Activated CD4-positive, alpha-beta T cell treated with anti-CD3 and anti-CD28 coated beads for 48 hours (primary cell): ENCODE data around the gene CALML6.

Experiments
- DNase-seq: peaks from one replicate; pipeline ENCODE4 v3.0.0-alpha.2; 2020

The CALML6 gene

GRCh38 chr1:1911350-1912041, 3.6 kb upstream of the CALML6 start:
- no peak for DNase-seq

- no peak for DNase-seq
Observed at GRCh38 chr1:1914101-1914970, 724 bp upstream of the CALML6 start.

GRCh38 chr1:1915911-1916840, 1.1 kb downstream of the CALML6 start:
- DNase-seq, result no peak

- DNase-seq, result no peak
Observed at GRCh38 chr1:1916851-1917251, 1.8 kb downstream of the CALML6 start.

- DNase-seq, result no peak
Observed at GRCh38 chr1:1917304-1917976, 2.4 kb downstream of the CALML6 start.

GRCh38 chr1:1917995-1918900, 3.2 kb downstream of the CALML6 start:
- DNase-seq, result no peak

- DNase-seq, result no peak
Observed at GRCh38 chr1:1918901-1919303, 3.8 kb downstream of the CALML6 start, which contains the start of gene TMEM52. TMEM52 (minus strand) TSS chr1:1919279; CDS start chr1:1919265, 14 bp downstream.

GRCh38 chr1:1919304-1920056, 4.4 kb downstream of the CALML6 start:
- peak; percentile 99 for DNase-seq

GRCh38 chr1:1920057-1920607, 5.1 kb downstream of the CALML6 start:
- DNase-seq, result no peak

GRCh38 chr1:1920608-1921458, 5.8 kb downstream of the CALML6 start:
- no peak for DNase-seq

- no peak for DNase-seq
Observed at GRCh38 chr1:1921459-1921862, 6.4 kb downstream of the CALML6 start.

GRCh38 chr1:1921901-1922701, 7.0 kb downstream of the CALML6 start:
- no peak for DNase-seq

GRCh38 chr1:1922702-1922955, 7.6 kb downstream of the CALML6 start:
- no peak for DNase-seq

GRCh38 chr1:1922956-1923833, 8.1 kb downstream of the CALML6 start:
- DNase-seq, result no peak

- DNase-seq, result no peak
Observed at GRCh38 chr1:1924386-1924785, 9.3 kb downstream of the CALML6 start.

- DNase-seq, result no peak
Observed at GRCh38 chr1:1924849-1925248, 9.8 kb downstream of the CALML6 start.
